GM18505 (cell line): ENCODE results near the gene XRN1.

Experiments used
- ATAC-seq: cut with Tn5 transposase; IDR thresholded peaks from one replicate; pipeline ENCODE4 v1.9.1; 2021; ENCODE audit not compliant: unreplicated experiment
- POLR2A ChIP-seq: IDR thresholded peaks from 4 replicates; pipeline ENCODE4 v1.6.1; 2011; ENCODE audit warnings: borderline replicate concordance; ENCODE audit not compliant: insufficient read depth, insufficient read length; ENCODE audit errors: extremely low read depth

Gene XRN1, protein sequence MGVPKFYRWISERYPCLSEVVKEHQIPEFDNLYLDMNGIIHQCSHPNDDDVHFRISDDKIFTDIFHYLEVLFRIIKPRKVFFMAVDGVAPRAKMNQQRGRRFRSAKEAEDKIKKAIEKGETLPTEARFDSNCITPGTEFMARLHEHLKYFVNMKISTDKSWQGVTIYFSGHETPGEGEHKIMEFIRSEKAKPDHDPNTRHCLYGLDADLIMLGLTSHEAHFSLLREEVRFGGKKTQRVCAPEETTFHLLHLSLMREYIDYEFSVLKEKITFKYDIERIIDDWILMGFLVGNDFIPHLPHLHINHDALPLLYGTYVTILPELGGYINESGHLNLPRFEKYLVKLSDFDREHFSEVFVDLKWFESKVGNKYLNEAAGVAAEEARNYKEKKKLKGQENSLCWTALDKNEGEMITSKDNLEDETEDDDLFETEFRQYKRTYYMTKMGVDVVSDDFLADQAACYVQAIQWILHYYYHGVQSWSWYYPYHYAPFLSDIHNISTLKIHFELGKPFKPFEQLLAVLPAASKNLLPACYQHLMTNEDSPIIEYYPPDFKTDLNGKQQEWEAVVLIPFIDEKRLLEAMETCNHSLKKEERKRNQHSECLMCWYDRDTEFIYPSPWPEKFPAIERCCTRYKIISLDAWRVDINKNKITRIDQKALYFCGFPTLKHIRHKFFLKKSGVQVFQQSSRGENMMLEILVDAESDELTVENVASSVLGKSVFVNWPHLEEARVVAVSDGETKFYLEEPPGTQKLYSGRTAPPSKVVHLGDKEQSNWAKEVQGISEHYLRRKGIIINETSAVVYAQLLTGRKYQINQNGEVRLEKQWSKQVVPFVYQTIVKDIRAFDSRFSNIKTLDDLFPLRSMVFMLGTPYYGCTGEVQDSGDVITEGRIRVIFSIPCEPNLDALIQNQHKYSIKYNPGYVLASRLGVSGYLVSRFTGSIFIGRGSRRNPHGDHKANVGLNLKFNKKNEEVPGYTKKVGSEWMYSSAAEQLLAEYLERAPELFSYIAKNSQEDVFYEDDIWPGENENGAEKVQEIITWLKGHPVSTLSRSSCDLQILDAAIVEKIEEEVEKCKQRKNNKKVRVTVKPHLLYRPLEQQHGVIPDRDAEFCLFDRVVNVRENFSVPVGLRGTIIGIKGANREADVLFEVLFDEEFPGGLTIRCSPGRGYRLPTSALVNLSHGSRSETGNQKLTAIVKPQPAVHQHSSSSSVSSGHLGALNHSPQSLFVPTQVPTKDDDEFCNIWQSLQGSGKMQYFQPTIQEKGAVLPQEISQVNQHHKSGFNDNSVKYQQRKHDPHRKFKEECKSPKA (N-terminal part only)

DNA sequence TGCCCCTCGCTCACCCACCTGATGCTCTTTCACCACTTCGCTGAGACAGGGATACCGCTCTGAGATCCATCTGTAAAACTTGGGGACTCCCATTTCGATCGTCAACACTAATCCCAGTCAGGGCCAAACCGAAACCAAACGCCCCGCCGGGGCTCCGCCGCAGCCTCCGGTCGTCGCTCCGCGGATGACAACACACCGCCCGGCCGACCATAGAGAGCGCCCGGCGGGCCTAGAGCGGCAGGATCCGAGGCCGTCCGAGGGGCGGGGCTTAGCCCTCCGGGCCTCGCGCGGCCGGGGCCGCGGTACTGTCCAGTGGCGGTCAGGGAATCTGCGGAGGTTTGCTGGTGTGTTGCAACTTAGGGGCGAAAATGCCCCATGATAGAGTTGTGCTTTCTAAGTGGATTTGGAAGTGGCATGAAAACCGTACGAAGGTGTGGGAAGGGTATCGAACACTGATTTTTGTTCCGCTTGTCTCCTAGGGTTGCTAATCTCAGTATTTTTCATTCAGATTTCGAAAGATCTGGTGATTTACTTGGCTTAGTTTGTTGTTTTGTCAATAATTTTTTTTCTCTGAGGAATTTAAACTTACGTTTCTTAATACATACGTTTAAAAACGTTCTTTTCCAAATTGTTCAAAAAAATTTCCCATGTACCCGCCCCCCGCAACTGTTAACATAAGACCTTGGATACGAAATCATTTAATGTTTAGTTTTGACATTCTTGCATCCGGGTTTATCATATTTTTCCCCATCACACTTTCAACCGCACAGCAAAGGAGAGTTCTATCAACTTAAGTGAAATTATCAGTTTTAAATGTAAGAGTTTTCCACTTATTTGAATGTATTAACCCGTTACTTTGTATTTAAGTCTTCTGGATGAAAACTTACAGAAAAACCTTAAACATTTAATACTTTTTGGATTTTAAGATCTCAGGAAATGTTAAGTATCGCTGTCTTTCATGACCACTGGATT, at the start of gene XRN1:
TSS of gene XRN1 (minus strand) at position 186 of the 972 bp plus-strand sequence. CDS start at position 93, 93 bp downstream.
- peak; percentile 95 for TF ChIP-seq POLR2A
- ATAC-seq: peak; percentile 86

DNA sequence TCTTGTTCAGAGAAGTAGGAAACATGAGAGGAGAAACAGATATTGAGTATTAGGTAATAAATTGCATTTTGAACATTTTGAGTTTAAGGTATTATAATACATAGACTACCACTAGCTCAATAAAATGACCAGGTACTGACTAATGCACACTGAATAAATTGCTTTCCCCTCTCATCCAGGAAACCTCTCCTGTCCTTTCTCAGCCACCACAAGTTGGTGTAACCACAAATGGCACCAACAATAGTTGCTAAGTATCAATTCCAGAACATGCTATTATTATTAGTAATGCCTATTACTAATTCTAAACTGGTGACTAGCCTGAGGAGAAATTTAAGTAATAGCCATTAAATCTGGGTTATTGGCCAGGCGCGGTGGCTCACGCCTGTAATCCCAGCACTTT, 47.3 kb upstream of the XRN1 start:
- no peak for ATAC-seq

DNA sequence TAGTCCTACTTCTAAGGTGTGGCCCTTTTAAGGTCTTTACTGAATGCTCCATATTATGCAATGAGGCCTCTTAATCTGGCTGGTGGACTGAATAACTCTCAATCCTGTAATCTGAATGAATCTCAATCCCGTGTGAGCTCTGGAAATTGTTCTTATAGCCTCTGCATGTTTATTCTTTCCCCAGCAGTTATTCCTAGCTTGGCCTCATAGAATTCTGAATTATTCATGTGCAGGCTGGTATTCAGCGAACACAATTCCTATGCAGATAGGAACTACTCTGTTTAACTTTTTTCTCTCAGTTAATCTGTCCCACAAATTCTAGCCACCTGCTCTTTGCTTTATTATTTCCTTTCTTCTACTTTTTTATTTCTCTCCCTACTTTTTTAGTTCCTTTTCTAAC, 44.3 kb upstream of the XRN1 start:
- no peak for ATAC-seq
- no peak for TF ChIP-seq POLR2A

More for the DNA sequence above, 47.3 kb upstream of the XRN1 start:
- no peak for TF ChIP-seq POLR2A

DNA sequence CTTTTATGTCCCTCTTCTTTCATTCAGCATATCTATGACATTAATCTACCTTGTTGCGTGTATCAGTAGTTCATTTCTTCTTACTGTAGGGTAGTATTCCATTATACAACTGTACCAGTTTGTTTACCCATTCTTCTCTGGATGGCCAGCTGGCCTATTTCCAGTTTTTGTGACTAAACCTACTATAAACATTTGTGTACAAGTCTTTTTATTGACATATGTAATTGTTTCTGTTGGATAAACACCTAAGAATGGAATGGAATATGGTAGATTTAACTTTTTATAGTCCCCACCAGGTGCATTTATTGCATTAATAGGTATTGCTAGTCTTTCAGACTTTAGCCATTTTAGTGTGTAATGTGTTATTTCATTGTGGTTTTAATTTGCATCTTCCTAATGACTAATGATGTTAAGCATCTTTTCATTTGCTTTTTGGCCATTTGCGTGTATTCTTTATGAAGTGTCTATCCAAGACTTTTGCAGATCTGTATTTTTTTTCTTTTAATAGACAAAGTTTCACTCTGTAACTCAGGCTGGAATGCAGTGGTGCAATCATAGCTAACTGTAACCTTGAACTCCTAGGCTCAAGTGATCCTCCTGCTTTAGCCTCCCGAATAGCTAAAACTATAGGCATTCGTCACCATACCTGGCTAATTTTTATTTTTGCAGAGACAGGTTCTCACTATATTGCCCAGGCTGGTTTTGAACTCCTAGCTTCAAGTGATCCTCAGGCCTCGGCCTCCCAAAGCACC, 41.9 kb upstream of the XRN1 start:
- no peak for ATAC-seq
- no peak for TF ChIP-seq POLR2A

DNA sequence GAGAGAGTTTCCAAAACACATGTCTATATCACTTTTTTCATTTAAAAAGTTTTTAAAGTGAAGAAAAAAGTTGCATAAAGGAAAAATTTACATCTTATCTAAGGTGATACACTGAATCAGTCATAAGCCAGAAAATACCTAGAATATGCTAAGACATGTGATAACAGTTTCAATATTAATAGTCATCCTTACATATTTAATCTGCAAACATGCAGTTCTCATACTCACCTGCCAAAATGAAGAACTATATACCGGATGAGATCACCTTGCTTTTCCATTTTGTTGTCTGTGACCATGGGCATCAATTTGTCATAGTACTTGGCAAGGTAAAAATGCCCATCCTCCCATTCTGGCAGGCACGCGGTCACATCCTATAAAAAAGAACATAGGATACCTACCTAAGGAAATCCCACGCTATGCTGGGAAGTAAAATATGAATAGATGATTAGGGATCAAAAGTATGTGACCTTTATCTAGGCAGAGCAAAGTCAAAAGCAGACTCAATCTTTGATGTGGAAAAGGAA, 37.1 kb upstream of the XRN1 start:
- TF ChIP-seq POLR2A: no peak
- no peak for ATAC-seq

DNA sequence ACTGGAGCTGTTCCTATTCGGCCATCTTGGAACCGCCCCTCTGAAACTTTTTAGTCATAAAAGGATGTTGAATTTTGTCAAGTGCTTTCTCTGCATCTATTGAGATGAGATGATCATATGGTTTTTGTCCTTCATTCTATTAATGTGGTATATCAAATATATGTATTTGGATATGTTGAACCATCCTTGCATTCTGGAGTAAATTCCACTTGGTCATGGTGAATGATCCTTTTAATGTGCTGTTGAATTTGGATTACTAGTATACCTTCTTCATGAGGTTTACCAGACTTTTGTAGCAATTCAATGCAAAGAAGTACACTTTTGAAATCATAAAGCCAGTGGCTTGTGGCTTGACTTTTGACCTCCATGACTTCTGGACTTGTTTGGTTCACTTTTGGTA, 33.4 kb upstream of the XRN1 start:
- no peak for TF ChIP-seq POLR2A

DNA sequence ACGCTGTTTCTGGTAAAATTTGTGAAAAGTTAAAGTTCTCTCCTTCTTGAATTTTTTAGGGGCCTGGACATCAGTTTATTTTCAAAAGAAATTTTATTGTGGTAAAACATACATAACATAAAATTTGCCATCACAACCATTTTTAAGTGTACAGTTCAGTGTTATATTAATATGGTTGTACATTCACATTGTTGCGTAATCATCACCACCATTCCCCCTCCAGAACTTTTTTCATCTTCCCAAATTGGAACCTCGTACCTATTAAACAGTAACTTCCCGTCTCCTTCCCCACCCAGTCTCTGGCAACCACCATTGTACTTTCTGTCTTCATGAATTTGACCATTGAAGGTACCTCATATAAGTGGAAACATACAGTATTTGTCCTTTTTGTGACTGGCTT, 23.0 kb upstream of the XRN1 start:
- TF ChIP-seq POLR2A: no peak
- ATAC-seq: no peak

More for the DNA sequence above, 33.4 kb upstream of the XRN1 start:
- ATAC-seq: no peak

DNA sequence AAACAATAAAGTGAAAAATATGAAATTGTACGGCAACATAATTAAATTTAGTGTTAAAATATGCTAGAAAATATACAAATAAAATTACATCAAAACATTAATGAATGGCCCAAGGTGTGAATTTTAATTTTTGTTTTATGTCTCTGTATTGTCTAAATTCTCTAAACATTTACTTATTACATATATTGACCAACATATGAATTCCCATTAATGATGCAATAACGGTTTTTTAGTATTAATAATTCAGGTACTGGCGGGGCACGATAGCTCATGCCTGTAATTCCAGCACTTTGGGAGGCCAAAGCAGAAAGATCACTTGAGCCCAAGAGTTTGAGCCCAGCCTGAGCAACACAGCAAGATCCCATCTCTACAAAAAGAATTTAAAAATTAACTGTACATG, 20.6 kb upstream of the XRN1 start:
- ATAC-seq: no peak
- TF ChIP-seq POLR2A: no peak

DNA sequence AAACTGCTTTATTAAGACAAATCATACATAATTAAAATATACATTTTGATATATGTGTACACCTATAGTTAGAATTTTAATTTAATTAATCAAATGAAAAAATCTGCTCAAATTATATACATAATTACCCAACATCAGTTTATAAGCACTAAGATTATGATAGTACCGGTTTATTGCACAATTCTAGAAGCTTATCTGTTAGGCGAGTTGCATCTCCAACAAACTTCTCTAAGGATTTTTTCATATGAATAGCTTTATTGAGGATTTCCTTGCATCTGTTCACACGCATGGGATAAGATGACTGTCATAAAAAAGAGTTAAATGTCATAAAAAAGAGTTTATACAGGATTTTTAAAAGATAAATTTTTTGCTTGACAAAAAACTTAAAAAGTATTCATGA, 19.9 kb upstream of the XRN1 start:
- no peak for ATAC-seq
- no peak for TF ChIP-seq POLR2A

DNA sequence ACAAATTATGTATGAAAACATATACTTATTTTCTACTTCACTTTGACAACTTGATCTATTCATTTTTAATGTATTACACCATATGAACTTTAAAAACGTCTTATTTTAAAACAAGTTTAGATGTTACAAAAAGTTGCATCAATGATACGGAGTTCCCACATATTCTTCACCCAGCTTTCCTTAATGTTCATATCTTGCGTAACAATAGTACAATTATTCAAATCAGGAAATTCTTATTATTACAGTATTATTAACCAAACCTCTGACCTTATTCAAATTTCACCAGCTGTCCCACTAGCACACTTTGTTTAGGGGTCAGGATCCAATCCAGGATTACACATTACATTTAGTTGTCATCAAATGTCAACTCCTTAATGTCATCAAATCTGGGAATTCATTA, 12.9 kb upstream of the XRN1 start:
- TF ChIP-seq POLR2A: no peak
- no peak for ATAC-seq

DNA sequence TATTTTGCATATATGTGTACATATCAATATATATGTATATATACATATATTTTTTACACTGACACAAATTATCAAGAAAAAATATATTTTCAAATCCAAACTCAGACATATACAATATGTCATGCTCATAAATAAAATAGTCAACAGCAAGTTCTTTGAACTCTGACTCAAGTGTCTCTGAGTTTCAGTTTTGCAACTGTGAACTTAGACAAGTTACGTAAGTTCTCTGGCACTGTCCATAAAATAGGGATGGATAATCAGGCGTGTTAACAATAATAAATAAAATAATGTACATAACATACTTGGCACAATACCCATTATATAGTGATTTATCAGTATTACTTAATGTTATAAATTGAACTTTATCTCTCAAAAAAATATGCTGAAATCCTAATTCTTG, 12.1 kb upstream of the XRN1 start:
- no peak for ATAC-seq
- no peak for TF ChIP-seq POLR2A

DNA sequence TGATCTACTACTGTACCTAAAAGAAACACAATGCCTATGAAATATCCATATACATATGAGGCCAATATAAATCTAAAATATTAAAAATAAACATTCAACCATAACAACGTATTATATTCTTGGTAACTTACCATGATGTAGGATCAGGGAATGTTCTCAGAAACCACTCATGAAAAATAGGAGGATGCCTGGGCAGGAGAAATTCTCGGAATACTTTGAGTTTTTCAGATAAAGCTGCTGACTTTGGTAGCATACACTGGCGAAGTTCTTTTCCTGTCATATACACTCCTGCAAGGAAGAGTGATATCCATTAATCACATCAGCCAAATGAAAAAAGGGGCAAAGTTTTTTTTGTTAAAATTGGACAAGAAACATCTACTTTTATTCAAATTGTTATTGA, 11.3 kb upstream of the XRN1 start:
- no peak for TF ChIP-seq POLR2A
- ATAC-seq: no peak

DNA sequence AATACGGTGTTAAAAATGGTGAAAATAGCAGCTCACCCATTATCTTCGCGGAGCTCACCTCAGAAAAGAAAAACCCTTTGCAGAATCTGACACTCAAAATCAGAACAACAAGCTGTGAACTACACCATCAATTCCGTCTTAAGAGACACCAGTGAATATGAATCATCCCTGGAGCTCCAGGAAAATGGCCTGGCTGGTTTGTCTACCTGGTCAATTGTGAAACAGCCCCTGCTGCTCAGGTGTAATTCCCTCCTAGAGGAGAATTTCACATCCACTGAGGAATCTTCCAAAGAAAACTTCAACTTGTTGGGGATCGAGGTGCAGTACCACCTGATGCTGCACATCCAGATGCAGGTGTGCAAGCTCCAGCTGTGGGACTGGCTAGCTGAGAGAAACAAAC, 3.0 kb upstream of the XRN1 start:
- no peak for ATAC-seq
- no peak for TF ChIP-seq POLR2A
